GM12878 (cell line): ENCODE measurements around the gene BDH2. TPM values are rescaled to one million over a fixed set of nuclear protein-coding genes. Genes with fewer than 3 reads are reported as not detected.

Experiments used
- ATAC-seq: fragments of 200-7000 bp; cut with Tn5 transposase; 3 replicates; pipeline ENCODE4 v1.9.1; 2020; ENCODE audit warnings: mild to moderate bottlenecking, moderate library complexity
- BruUV-seq: library from RNA; stranded (reverse); fragments of 400-500 nt; replicated peaks from 2 replicates; lab custom pipeline; 2021; lab: Mats Ljungman, UMichigan
- CTCF ChIA-PET: fragments of 300-600 bp; sonication (Branson Sonifier 250); formaldehyde crosslinking; extraction: SDS; loops from one replicate; lab custom pipeline; 2021; ENCODE audit warnings: inconsistent platforms; lab: Yijun Ruan, JAX
- POLR2A ChIA-PET: fragments of 350-600 bp; formaldehyde crosslinking; extraction: SDS; loops from one replicate; lab custom pipeline; 2021; ENCODE audit warnings: inconsistent platforms; lab: Charles Lee
- RAD21 ChIA-PET: fragments of 300-600 bp; sonication (Branson Sonifier 250); formaldehyde crosslinking; loops from one replicate; lab custom pipeline; 2023; ENCODE audit warnings: antibody characterized with exemption; ENCODE audit not compliant: unreplicated experiment; lab: Charles Lee
- SMC1A ChIA-PET: fragments of 300-600 bp; sonication (Branson Sonifier 250); formaldehyde crosslinking; loops from one replicate; lab custom pipeline; 2023; ENCODE audit not compliant: unreplicated experiment, uncharacterized antibody; lab: Charles Lee
- DNase-seq: peaks from one replicate; pipeline ENCODE4 v3.0.0-alpha.2; 2011; ENCODE audit warnings: low read depth, low spot score
- FAIRE-seq: peaks from 3 replicates; lab custom pipeline; 2011; peaks lifted over from hg19 to GRCh38; lab: Jason Lieb, UNC
- H2AFZ ChIP-seq: 2 replicates; pipeline ENCODE4 v1.6.0; 2011; ENCODE audit warnings: low read depth, low read length, control low read depth; ENCODE audit not compliant: control insufficient read depth
- H3K27ac ChIP-seq: 2 replicates; pipeline ENCODE4 v1.5.1; 2011; ENCODE audit warnings: control low read depth; ENCODE audit not compliant: control insufficient read depth, insufficient read depth
- H3K27me3 ChIP-seq, 2 experiments: replicated peaks in 1 of 2; 2 replicates each; pipeline versions ENCODE4 v1.6.0 to v1.6.1; 2011; ENCODE audit warnings: low read length in 1 of 2; ENCODE audit not compliant: control insufficient read depth in 2 of 2, insufficient read depth in 2 of 2
- H3K36me3 ChIP-seq, 2 experiments: 2 replicates each; pipeline ENCODE4 v1.5.1; 2011; ENCODE audit warnings: low read length in 1 of 2; ENCODE audit not compliant: control insufficient read depth in 2 of 2, insufficient read depth in 2 of 2
- H3K4me1 ChIP-seq: 2 replicates; pipeline ENCODE4 v1.6.1; 2011; ENCODE audit warnings: mild to moderate bottlenecking, low read length, moderate library complexity, mixed read lengths; ENCODE audit not compliant: control insufficient read depth, insufficient read depth
- H3K4me2 ChIP-seq: 2 replicates; pipeline ENCODE4 v1.6.0; 2011; ENCODE audit warnings: control low read depth; ENCODE audit not compliant: control insufficient read depth, insufficient read depth
- H3K4me3 ChIP-seq: fragments of 200-600 bp; sonication (generic); 2 replicates; pipeline ENCODE4 v1.5.1; 2016
- H3K79me2 ChIP-seq: 2 replicates; pipeline ENCODE4 v1.6.0; 2011; ENCODE audit warnings: low read length; ENCODE audit not compliant: control insufficient read depth, insufficient read depth
- H3K9ac ChIP-seq: 2 replicates; pipeline ENCODE4 v1.8.0; 2011; ENCODE audit warnings: low read length, control low read depth, mixed read lengths; ENCODE audit not compliant: control insufficient read depth, insufficient read depth
- H3K9me3 ChIP-seq: replicated peaks from 3 replicates; pipeline ENCODE4 v1.5.1; 2011; ENCODE audit warnings: mild to moderate bottlenecking, low read length; ENCODE audit not compliant: control insufficient read depth, insufficient read depth
- H4K20me1 ChIP-seq: 2 replicates; pipeline ENCODE4 v1.6.0; 2011; ENCODE audit not compliant: control insufficient read depth, insufficient read depth
- CHD2 ChIP-seq: IDR thresholded peaks from 2 replicates; pipeline ENCODE4 v1.6.1; 2011; ENCODE audit warnings: low read depth, low read length, improper control_type of control experiment, borderline replicate concordance
- CHD4 ChIP-seq: fragments of 200-600 bp; sonication (generic); IDR thresholded peaks from 2 replicates; pipeline ENCODE4 v1.6.1; 2016; ENCODE audit warnings: mild to moderate bottlenecking
- IRF5 ChIP-seq: fragments of 450-650 bp; IDR thresholded peaks from 2 replicates; pipeline ENCODE4 v1.6.1; 2017; ENCODE audit warnings: borderline replicate concordance
- MEF2B ChIP-seq: fragments of 450-650 bp; IDR thresholded peaks from 2 replicates; pipeline ENCODE4 v1.6.1; 2018; ENCODE audit warnings: mild to moderate bottlenecking, moderate library complexity; ENCODE audit not compliant: partially characterized antibody, poor library complexity, severe bottlenecking
- MLLT1 ChIP-seq: fragments of 450-650 bp; IDR thresholded peaks from 2 replicates; pipeline ENCODE4 v1.6.1; 2016; ENCODE audit warnings: mild to moderate bottlenecking
- NFYB ChIP-seq: IDR thresholded peaks from 2 replicates; pipeline ENCODE4 v1.6.1; 2011; ENCODE audit warnings: low read depth, mild to moderate bottlenecking, low read length, improper control_type of control experiment, moderate library complexity; ENCODE audit not compliant: insufficient read depth
- RB1 ChIP-seq: fragments of 450-650 bp; formaldehyde crosslinking; IDR thresholded peaks from 2 replicates; pipeline ENCODE4 v1.6.1; 2017; ENCODE audit warnings: mild to moderate bottlenecking, borderline replicate concordance
- RBBP5 ChIP-seq: fragments of 200-600 bp; sonication (generic); conservative IDR thresholded peaks from 2 replicates; pipeline ENCODE4 v1.6.1; 2016
- SUPT20H ChIP-seq: IDR thresholded peaks from 2 replicates; pipeline ENCODE4 v1.6.1; 2011; ENCODE audit warnings: low read depth, mild to moderate bottlenecking, low read length, moderate library complexity, borderline replicate concordance; ENCODE audit not compliant: control insufficient read depth
- TCF12 ChIP-seq: IDR thresholded peaks from 2 replicates; pipeline ENCODE4 v1.6.1; 2011; ENCODE audit warnings: low read depth, mild to moderate bottlenecking, low read length
- ZSCAN29 ChIP-seq: fragments of 450-650 bp; IDR thresholded peaks from 2 replicates; pipeline ENCODE4 v1.6.1; 2017; ENCODE audit warnings: mild to moderate bottlenecking, moderate library complexity
- ZZZ3 ChIP-seq: IDR thresholded peaks from 2 replicates; pipeline ENCODE4 v1.6.1; 2011; ENCODE audit warnings: low read depth; ENCODE audit not compliant: control insufficient read depth, insufficient read length
- WGBS: methylation state at CpG from one replicate; pipeline ENCODE4 v1.1.6; 2016; ENCODE audit warnings: low lambda C conversion rate; ENCODE audit not compliant: insufficient replicate concordance, insufficient coverage; ENCODE audit errors: missing lambda C conversion rate; 5-methylcytosine and 5-hydroxymethylcytosine counted together
- in situ Hi-C: fragments of 300-500 bp; cut with MboI; formaldehyde crosslinking; loops from 9 replicates; pipeline ENCODE4 v1.14.3; 2018; ENCODE audit warnings: mixed read lengths
- intact Hi-C: fragments of 100-400 bp; cut with micrococcal nuclease; formaldehyde crosslinking; loops from one replicate; pipeline ENCODE4 v1.14.2; 2022; ENCODE audit not compliant: unreplicated experiment
- polyA plus RNA-seq, 11 experiments: library from polyadenylated mRNA; depleted of rRNA in 4 of 11; unstranded in 6 of 11; stranded (reverse) in 5 of 11; fragments of >200 nt; fragmentation: Nextera tagmentation in 4 of 11; fragmentation: Illumina TruSeq in 1 of 11; extraction: Ambion mirVana in 4 of 11; extraction: Trizol in 1 of 11; gene quantifications; 1 replicate in 1 of 11; 2 replicates in 10 of 11; pipeline versions ENCODE4 v1.2.1 to v1.2.3, GENCODE V29; 2011 to 2016; ENCODE audit warnings: inconsistent platforms in 2 of 11, missing spikeins in 2 of 11, low read depth in 1 of 11
- total RNA-seq, 4 experiments: library from RNA; depleted of rRNA in 3 of 4; stranded (reverse); fragments of >200 nt in 3 of 4; fragmentation: Illumina TruSeq in 1 of 4; extraction: Trizol in 1 of 4; gene quantifications; 2 replicates each; pipeline versions ENCODE4 v1.2.1 to v1.2.3, GENCODE V29; 2013 to 2021
- TF ChIP-seq, protein P1 (sequence below): fragments of 450-650 bp; IDR thresholded peaks from 2 replicates; pipeline ENCODE4 v1.6.1; 2018; ENCODE audit warnings: borderline replicate concordance, mild to moderate bottlenecking; ENCODE audit not compliant: partially characterized antibody

Gene BDH2
- total and polyA plus RNA-seq, 10 of the 15 experiments (the other 5 are each of a cell fraction or from before 2014, with no cell fraction given), result 20.9 to 47.3 (median 33.5) TPM

DNA sequence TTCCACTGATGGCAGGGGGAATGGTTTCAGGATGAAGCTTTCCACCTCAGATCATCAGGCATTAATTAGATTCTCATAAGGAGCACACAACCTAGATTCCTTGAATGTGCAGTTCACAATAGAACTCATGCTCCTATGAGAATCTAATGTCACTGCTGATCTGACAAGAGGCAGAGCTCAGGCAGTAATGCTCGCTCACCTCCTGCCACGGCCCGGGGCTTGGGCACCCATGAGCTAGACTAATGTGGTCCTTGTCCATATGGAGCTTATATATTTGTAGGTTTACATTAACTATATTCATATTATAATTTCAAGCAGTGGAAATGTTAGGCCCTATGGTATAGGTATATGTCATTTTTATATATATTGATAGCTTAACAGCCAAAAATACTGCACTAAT, 47.5 kb downstream of the BDH2 start:
- no peaks in the 10 kb centered on the region for H3K9me3 ChIP-seq
- TF ChIP-seq, protein P1, sequence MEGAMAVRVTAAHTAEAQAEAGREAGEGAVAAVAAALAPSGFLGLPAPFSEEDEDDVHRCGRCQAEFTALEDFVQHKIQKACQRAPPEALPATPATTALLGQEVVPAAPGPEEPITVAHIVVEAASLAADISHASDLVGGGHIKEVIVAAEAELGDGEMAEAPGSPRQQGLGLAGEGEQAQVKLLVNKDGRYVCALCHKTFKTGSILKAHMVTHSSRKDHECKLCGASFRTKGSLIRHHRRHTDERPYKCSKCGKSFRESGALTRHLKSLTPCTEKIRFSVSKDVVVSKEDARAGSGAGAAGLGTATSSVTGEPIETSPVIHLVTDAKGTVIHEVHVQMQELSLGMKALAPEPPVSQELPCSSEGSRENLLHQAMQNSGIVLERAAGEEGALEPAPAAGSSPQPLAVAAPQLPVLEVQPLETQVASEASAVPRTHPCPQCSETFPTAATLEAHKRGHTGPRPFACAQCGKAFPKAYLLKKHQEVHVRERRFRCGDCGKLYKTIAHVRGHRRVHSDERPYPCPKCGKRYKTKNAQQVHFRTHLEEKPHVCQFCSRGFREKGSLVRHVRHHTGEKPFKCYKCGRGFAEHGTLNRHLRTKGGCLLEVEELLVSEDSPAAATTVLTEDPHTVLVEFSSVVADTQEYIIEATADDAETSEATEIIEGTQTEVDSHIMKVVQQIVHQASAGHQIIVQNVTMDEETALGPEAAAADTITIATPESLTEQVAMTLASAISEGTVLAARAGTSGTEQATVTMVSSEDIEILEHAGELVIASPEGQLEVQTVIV, result no peak
- no peak for TF ChIP-seq RB1
- no peak for TF ChIP-seq ZSCAN29
- no peak for TF ChIP-seq RBBP5
- TF ChIP-seq SUPT20H, result no peak
- TF ChIP-seq TCF12, result no peak
- TF ChIP-seq MLLT1, result no peak
- no peak for TF ChIP-seq NFYB
- TF ChIP-seq CHD2, result no peak
- TF ChIP-seq CHD4, result no peak
- TF ChIP-seq MEF2B, result no peak
- TF ChIP-seq ZZZ3, result no peak
- TF ChIP-seq IRF5, result no peak
- TF ChIP-seq, all 136 proteins: peak for 0
- H3K9ac ChIP-seq, result no peak overlapping the region
- ChIA-PET SMC1A (interaction anchor here (0.6 to 1.4 kb wide), 9 partner anchors 9 to 38 kb away, joined by 3 to 8 read pairs (median 4); partner anchors contain the start of gene SLC9B2), RAD21 (interaction anchor here (0.7 to 1.4 kb wide), 3 partner anchors 25 to 39 kb away, joined by 3 to 4 read pairs (median 3); partner anchors contain the start of gene SLC9B2), POLR2A (interaction anchor here (0.7 to 1.2 kb wide), 2 partner anchors 22 to 339 kb away, joined by 3 read pairs; no protein-coding TSS in a partner anchor), CTCF (interaction anchor here (0.7 to 5.0 kb wide), 6 partner anchors 8 to 47 kb away, joined by 3 to 53 read pairs (median 6); partner anchors contain the start of gene BDH2)
- peaks cover 7% of the 10 kb centered on the region for H3K4me1 ChIP-seq
- no peak overlapping the region for H3K4me3 ChIP-seq
- no peak overlapping the region for H2AFZ ChIP-seq
- no peaks in the 10 kb centered on the region for H4K20me1 ChIP-seq
- DNase-seq (no peak), FAIRE-seq (no peak), ATAC-seq (no peak)
- H3K4me2 ChIP-seq, result no peak overlapping the region
- no peak overlapping the region for H3K27ac ChIP-seq
- no TSS peak for BruUV-seq
- WGBS, result 98% methylated on average over 3 of the region's 3 CpGs
- in situ Hi-C loops (no loop called here), intact Hi-C loops (no loop called here)
- no peaks in the 10 kb centered on the region for H3K27me3 ChIP-seq
- peaks cover 0 to 13% of the 10 kb centered on the region in 2 experiments; a peak in 2 of 4 replicates for H3K36me3 ChIP-seq
- H3K79me2 ChIP-seq, result no peaks in the 10 kb centered on the region
